WTC11 (cell line): ENCODE measurements around the gene ZMIZ1. TPM values are rescaled to one million over a fixed set of nuclear protein-coding genes. Genes with fewer than 3 reads are reported as not detected.

Experiments used
- ATAC-seq: fragments of 200-7000 bp; cut with Tn5 transposase; 2 replicates; pipeline ENCODE4 v1.10.0; 2021; ENCODE audit warnings: mild to moderate bottlenecking, moderate library complexity
- CTCF ChIA-PET: fragments of 300-600 bp; sonication (Branson Sonifier 250); formaldehyde crosslinking; loops from one replicate; lab custom pipeline; 2021; ENCODE audit warnings: antibody characterized with exemption; lab: Charles Lee
- POLR2A ChIA-PET: fragments of 350-600 bp; sonication (Branson Sonifier 250); formaldehyde crosslinking; loops from one replicate; lab custom pipeline; 2021; ENCODE audit warnings: antibody characterized with exemption; lab: Charles Lee
- DNase-seq: peaks from one replicate; pipeline ENCODE4 v3.0.0; 2021; ENCODE audit warnings: low spot score
- H3K27ac Mint-ChIP-seq: 2 replicates; pipeline ENCODE4 v1.8.0; 2021; ENCODE audit warnings: mixed read lengths
- H3K27me3 Mint-ChIP-seq: 2 replicates; pipeline ENCODE4 v1.8.0; 2021; ENCODE audit warnings: low read depth, mild to moderate bottlenecking, moderate library complexity, mixed read lengths
- H3K36me3 Mint-ChIP-seq: 2 replicates; pipeline ENCODE4 v1.8.0; 2021; ENCODE audit warnings: mixed read lengths
- H3K4me1 Mint-ChIP-seq: 2 replicates; pipeline ENCODE4 v1.8.0; 2022; ENCODE audit warnings: mixed read lengths
- H3K4me3 Mint-ChIP-seq: 2 replicates; pipeline ENCODE4 v1.8.0; 2021; ENCODE audit warnings: mild to moderate bottlenecking, moderate library complexity, mixed read lengths
- H3K9me3 Mint-ChIP-seq: 2 replicates; pipeline ENCODE4 v1.8.0; 2021; ENCODE audit warnings: mixed read lengths
- ARID4B ChIP-seq: sonication (generic); formaldehyde crosslinking; IDR thresholded peaks from 2 replicates; pipeline ENCODE4 v1.8.0; 2023; ENCODE audit warnings: missing genetic modification reagents, mild to moderate bottlenecking, borderline replicate concordance
- CREM ChIP-seq: sonication (generic); formaldehyde crosslinking; IDR thresholded peaks from 2 replicates; pipeline ENCODE4 v1.8.1; 2022; ENCODE audit warnings: mild to moderate bottlenecking, missing genetic modification reagents, moderate library complexity
- GRHL2 ChIP-seq: fragments of 250-450 bp; sonication (Bioruptor Pico); IDR thresholded peaks from 2 replicates; pipeline ENCODE4 v1.8.0; 2022; ENCODE audit warnings: mild to moderate bottlenecking, moderate library complexity; ENCODE audit not compliant: insufficient replicate concordance, severe bottlenecking
- JUN ChIP-seq: sonication (generic); formaldehyde crosslinking; IDR thresholded peaks from 2 replicates; pipeline ENCODE4 v1.8.0; 2023; ENCODE audit warnings: mild to moderate bottlenecking, missing genetic modification reagents
- KAT7 ChIP-seq: sonication (generic); formaldehyde crosslinking; IDR thresholded peaks from 2 replicates; pipeline ENCODE4 v1.8.1; 2023; ENCODE audit warnings: missing genetic modification reagents, mild to moderate bottlenecking, borderline replicate concordance
- NFYB ChIP-seq: sonication (generic); formaldehyde crosslinking; conservative IDR thresholded peaks from 2 replicates; pipeline ENCODE4 v1.8.0; 2022; ENCODE audit warnings: low read depth, missing genetic modification reagents
- NR2C2 ChIP-seq: sonication (generic); formaldehyde crosslinking; IDR thresholded peaks from 2 replicates; pipeline ENCODE4 v1.8.0; 2022; ENCODE audit warnings: mild to moderate bottlenecking, missing genetic modification reagents
- PRDM15 ChIP-seq: sonication (generic); formaldehyde crosslinking; IDR thresholded peaks from 2 replicates; pipeline ENCODE4 v1.8.0; 2022; ENCODE audit warnings: missing genetic modification reagents
- PRRX2 ChIP-seq: fragments of 250-450 bp; sonication (Bioruptor Pico); IDR thresholded peaks from 2 replicates; pipeline ENCODE4 v1.8.0; 2021; ENCODE audit warnings: mild to moderate bottlenecking
- RORB ChIP-seq: fragments of 250-450 bp; sonication (Bioruptor Pico); IDR thresholded peaks from 2 replicates; pipeline ENCODE4 v1.9.0; 2021; ENCODE audit warnings: mild to moderate bottlenecking
- SP1 ChIP-seq: sonication (generic); formaldehyde crosslinking; conservative IDR thresholded peaks from 2 replicates; pipeline ENCODE4 v1.8.1; 2022; ENCODE audit warnings: missing genetic modification reagents
- USF1 ChIP-seq: sonication (generic); formaldehyde crosslinking; IDR thresholded peaks from 2 replicates; pipeline ENCODE4 v1.8.0; 2022; ENCODE audit warnings: mild to moderate bottlenecking, missing genetic modification reagents
- ZNF121 ChIP-seq: sonication (generic); formaldehyde crosslinking; IDR thresholded peaks from 2 replicates; pipeline ENCODE4 v1.8.0; 2023; ENCODE audit warnings: missing genetic modification reagents
- ZNF512 ChIP-seq: sonication (generic); formaldehyde crosslinking; IDR thresholded peaks from 2 replicates; pipeline ENCODE4 v1.8.1; 2022; ENCODE audit warnings: missing genetic modification reagents, borderline replicate concordance
- total RNA-seq: library from RNA; stranded (reverse); gene quantifications from 3 replicates; pipeline ENCODE4 v1.2.3, GENCODE V29; 2021
- TF ChIP-seq, protein P1 (sequence below): sonication (generic); formaldehyde crosslinking; IDR thresholded peaks from 2 replicates; pipeline ENCODE4 v1.8.1; 2022; ENCODE audit warnings: mild to moderate bottlenecking, moderate library complexity, missing genetic modification reagents
- TF ChIP-seq, protein P2 (sequence below): sonication (generic); formaldehyde crosslinking; IDR thresholded peaks from 2 replicates; pipeline ENCODE4 v1.8.1; 2022; ENCODE audit warnings: mild to moderate bottlenecking, missing genetic modification reagents, moderate library complexity, borderline replicate concordance

The ZMIZ1 gene
- total RNA-seq, 1 experiment from 2014 or later: 44.4 TPM

DNA sequence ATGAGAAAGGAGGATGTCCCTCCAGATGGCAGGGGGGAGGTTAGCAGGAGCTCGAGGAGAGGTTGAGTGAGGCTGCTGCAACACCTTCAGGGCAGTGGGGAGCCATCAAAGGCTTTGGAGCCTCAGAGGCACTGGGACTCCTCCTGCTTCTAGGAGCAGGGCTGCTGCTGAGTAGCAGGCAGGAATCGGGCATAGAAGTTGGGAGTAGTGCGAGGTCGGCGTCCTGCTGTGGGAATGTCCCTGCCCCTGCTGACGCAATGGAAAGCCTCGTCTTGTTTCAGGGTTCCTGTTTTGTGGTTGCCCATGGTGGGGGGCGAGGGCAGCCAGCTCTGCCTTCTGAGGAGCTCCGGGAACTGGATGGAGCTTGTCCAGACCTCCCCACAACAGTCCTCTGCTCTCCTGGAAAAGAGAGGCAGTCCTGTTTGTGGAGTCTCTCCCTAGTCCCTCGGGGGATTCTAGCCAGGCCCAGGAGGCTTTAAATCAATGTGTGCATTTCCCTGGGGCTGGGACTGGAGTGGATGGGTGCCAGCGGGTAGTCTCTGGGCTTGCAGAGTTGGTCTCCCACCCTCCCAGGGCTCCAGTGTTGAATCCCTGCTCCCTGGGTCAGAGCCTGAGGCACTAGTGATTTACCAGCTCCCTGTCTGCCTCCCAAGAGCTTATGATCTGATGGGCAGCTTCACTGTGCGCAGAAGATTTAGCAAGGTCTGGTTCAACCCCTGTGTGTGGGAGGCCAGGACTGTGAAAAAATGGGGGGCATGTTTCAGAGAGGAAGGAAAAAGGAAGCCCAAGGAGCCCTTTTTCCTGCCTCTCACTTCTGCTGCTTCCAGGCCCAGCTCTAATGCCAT, 179.8 kb downstream of the ZMIZ1 start:
- no peak overlapping the region for H3K4me3 Mint-ChIP-seq
- TF ChIP-seq SP1 (CRISPR knock-in tag) (no peak), ZNF121 (CRISPR knock-in tag) (no peak), NFYB (CRISPR knock-in tag) (no peak), CREM (CRISPR knock-in tag) (no peak), ZNF512 (CRISPR knock-in tag) (no peak)
- TF ChIP-seq, protein P1, sequence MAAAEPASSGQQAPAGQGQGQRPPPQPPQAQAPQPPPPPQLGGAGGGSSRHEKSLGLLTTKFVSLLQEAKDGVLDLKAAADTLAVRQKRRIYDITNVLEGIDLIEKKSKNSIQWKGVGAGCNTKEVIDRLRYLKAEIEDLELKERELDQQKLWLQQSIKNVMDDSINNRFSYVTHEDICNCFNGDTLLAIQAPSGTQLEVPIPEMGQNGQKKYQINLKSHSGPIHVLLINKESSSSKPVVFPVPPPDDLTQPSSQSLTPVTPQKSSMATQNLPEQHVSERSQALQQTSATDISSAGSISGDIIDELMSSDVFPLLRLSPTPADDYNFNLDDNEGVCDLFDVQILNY (CRISPR knock-in tag): no peak
- TF ChIP-seq, protein P2, sequence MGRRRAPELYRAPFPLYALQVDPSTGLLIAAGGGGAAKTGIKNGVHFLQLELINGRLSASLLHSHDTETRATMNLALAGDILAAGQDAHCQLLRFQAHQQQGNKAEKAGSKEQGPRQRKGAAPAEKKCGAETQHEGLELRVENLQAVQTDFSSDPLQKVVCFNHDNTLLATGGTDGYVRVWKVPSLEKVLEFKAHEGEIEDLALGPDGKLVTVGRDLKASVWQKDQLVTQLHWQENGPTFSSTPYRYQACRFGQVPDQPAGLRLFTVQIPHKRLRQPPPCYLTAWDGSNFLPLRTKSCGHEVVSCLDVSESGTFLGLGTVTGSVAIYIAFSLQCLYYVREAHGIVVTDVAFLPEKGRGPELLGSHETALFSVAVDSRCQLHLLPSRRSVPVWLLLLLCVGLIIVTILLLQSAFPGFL (CRISPR knock-in tag): no peak
- ChIA-PET CTCF (interaction anchor here (1.3 to 1.4 kb wide), 2 partner anchors 9 to 18 kb away, joined by 4 read pairs; no protein-coding TSS in a partner anchor), POLR2A (no interaction called here)
- no peaks in the 10 kb centered on the region for H3K9me3 Mint-ChIP-seq
- no peak for ATAC-seq
- H3K27me3 Mint-ChIP-seq: peaks cover 22% of the 10 kb centered on the region
- no peak for DNase-seq
- peak overlapping the region; percentile 6; the same call in 1 of the 2 replicates for H3K27ac Mint-ChIP-seq
- peaks cover 12% of the 10 kb centered on the region for H3K4me1 Mint-ChIP-seq
- H3K36me3 Mint-ChIP-seq: no peaks in the 10 kb centered on the region

GRCh38 chr10:79249186-79250121, 180.7 kb downstream of the ZMIZ1 start:
- H3K27me3 Mint-ChIP-seq: peaks cover 13% of the 10 kb centered on the region
- ATAC-seq (no peak), DNase-seq (no peak)
- peaks cover 6% of the 10 kb centered on the region for H3K4me1 Mint-ChIP-seq
- ChIA-PET POLR2A (no interaction called here), CTCF (interaction anchor here (1.4 kb wide), 1 partner anchor 19 kb away, joined by 4 read pairs; no protein-coding TSS in a partner anchor)
- H3K36me3 Mint-ChIP-seq: no peaks in the 10 kb centered on the region
- H3K4me3 Mint-ChIP-seq: no peak overlapping the region
- H3K9me3 Mint-ChIP-seq: no peaks in the 10 kb centered on the region
- H3K27ac Mint-ChIP-seq: no peak overlapping the region; the same call in 1 of the 2 replicates
- TF ChIP-seq GRHL2 (no peak), RORB (CRISPR knock-in tag) (no peak), KAT7 (CRISPR knock-in tag) (no peak), NR2C2 (CRISPR knock-in tag) (no peak), USF1 (CRISPR knock-in tag) (no peak), PRDM15 (CRISPR knock-in tag) (no peak), JUN (no peak), ZNF512 (CRISPR knock-in tag) (no peak), ARID4B (CRISPR knock-in tag) (no peak), PRRX2 (CRISPR knock-in tag) (no peak)
